Measurements from ENCODE around the gene NPW. TPM values are rescaled to one million over a fixed set of nuclear protein-coding genes. Genes with fewer than 3 reads are reported as not detected.

NPW gene
- total RNA-seq, 4 donors from 2014 or later: not detected

- in situ Hi-C loops (cut with MboI; ENCODE audit: low sequenced_read_pairs in 4 of 4) (no loop called here), intact Hi-C loops (cut with DNase I; ENCODE audit: low total_unique reads) (loop anchor here (10.0 kb wide), 1 partner anchor 372 kb away; the partner anchor contains the start of genes CRAMP1 and IFT140)
- DNase-seq: no peak
- H3K27ac ChIP-seq: no peak overlapping the region
- H3K9me3 ChIP-seq: no peaks in the 10 kb centered on the region
- ATAC-seq: no peak
- H3K4me3 ChIP-seq: no peak overlapping the region
- H3K27me3 ChIP-seq: peaks cover 30 to 35% (median 34%) of the 10 kb centered on the region in 3 donors
- no peak for TF ChIP-seq POLR2A (IDR thresholded peaks at IDR 0.05)
- TF ChIP-seq CTCF (IDR thresholded peaks at IDR 0.05 in 4 of 5, conservative IDR thresholded peaks at IDR 0.05 in 1 of 5): no peak
- H3K4me1 ChIP-seq: peaks cover 19 to 29% of the 10 kb centered on the region in 2 donors
- H3K36me3 ChIP-seq: peaks cover 0 to 20% of the 10 kb centered on the region in 2 donors
Observed at GRCh38 chr16:1987198-1987597, 32.4 kb upstream of the NPW start.

GRCh38 chr16:1989209-1990100 is 30.1 kb upstream of the NPW start, which contains the start of gene SYNGR3:
SYNGR3 (plus strand) TSS chr16:1989970; CDS start chr16:1990103, 133 bp downstream.
- no peaks in the 10 kb centered on the region for H3K9me3 ChIP-seq
- no peak within 1 kb of the TSS for H3K4me3 ChIP-seq
- ATAC-seq (no peak), DNase-seq (no peak)
- H3K36me3 ChIP-seq: peaks cover 0 to 20% of the 10 kb centered on the region in 2 donors
- TF ChIP-seq CTCF (IDR thresholded peaks at IDR 0.05 in 4 of 5, conservative IDR thresholded peaks at IDR 0.05 in 1 of 5): no peak
- no peak for TF ChIP-seq POLR2A (IDR thresholded peaks at IDR 0.05)
- H3K27ac ChIP-seq: no peak within 1 kb of the TSS
- H3K27me3 ChIP-seq: peaks cover 30 to 38% (median 34%) of the 10 kb centered on the region in 3 donors
- intact Hi-C loops (cut with DNase I; ENCODE audit: low total_unique reads) (loop anchor here (10.0 kb wide), 1 partner anchor 375 kb away; the partner anchor contains the start of genes CRAMP1 and IFT140), in situ Hi-C loops (cut with MboI; ENCODE audit: low sequenced_read_pairs in 4 of 4) (no loop called here)
- H3K4me1 ChIP-seq: peaks cover 16 to 27% of the 10 kb centered on the region in 2 donors

- intact Hi-C loops (cut with DNase I; ENCODE audit: low total_unique reads): no loop called here
- Histone ChIP-seq H3K36me3 (peaks cover 0 to 20% of the 10 kb centered on the region in 2 donors), H3K4me1 (peaks cover 12 to 21% of the 10 kb centered on the region in 2 donors), H3K27ac (no peak overlapping the region), H3K4me3 (no peak overlapping the region), H3K27me3 (peaks cover 30 to 38% (median 34%) of the 10 kb centered on the region in 3 donors), H3K9me3 (no peaks in the 10 kb centered on the region)
- no peak for ATAC-seq
- no peak for DNase-seq
- TF ChIP-seq CTCF (IDR thresholded peaks at IDR 0.05 in 4 of 5, conservative IDR thresholded peaks at IDR 0.05 in 1 of 5) (no peak), POLR2A (IDR thresholded peaks at IDR 0.05) (no peak)
- in situ Hi-C loops (cut with MboI; ENCODE audit: low sequenced_read_pairs in 4 of 4): no loop called here
Observed at GRCh38 chr16:1990101-1990350, 29.6 kb upstream of the NPW start.

- in situ Hi-C loops (cut with MboI; ENCODE audit: low sequenced_read_pairs in 4 of 4) (no loop called here), intact Hi-C loops (cut with DNase I; ENCODE audit: low total_unique reads) (no loop called here)
- no peaks in the 10 kb centered on the region for H3K9me3 ChIP-seq
- no peak for ATAC-seq
- peaks cover 0 to 18% of the 10 kb centered on the region in 2 donors for H3K36me3 ChIP-seq
- H3K27me3 ChIP-seq: peaks cover 30 to 38% (median 34%) of the 10 kb centered on the region in 3 donors
- TF ChIP-seq POLR2A (IDR thresholded peaks at IDR 0.05) (no peak), CTCF (IDR thresholded peaks at IDR 0.05 in 4 of 5, conservative IDR thresholded peaks at IDR 0.05 in 1 of 5) (no peak)
- H3K27ac ChIP-seq: no peak overlapping the region
- peaks cover 7 to 16% of the 10 kb centered on the region in 2 donors for H3K4me1 ChIP-seq
- DNase-seq: no peak
- no peak overlapping the region for H3K4me3 ChIP-seq
Observed at GRCh38 chr16:1990351-1991134, 29.0 kb upstream of the NPW start.

Data from gastrocnemius medialis (tissue), 4 donors.